ENCODE data around the gene CHST1. TPM values are rescaled to one million over a fixed set of nuclear protein-coding genes. Genes with fewer than 3 reads are reported as not detected.
A peak's percentile ranks its signal among the peaks of the same experiment; 100 is the strongest.

The CHST1 gene
- total RNA-seq, 1 experiment from 2014 or later = 3.1 TPM

- DNase-seq (ENCODE audit: low read depth) = peak; percentile 30
Observed at GRCh38 chr11:45607995-45608394, 57.4 kb downstream of the CHST1 start.

- no peak for DNase-seq (ENCODE audit: low read depth)
Observed at GRCh38 chr11:45606514-45607281, 58.7 kb downstream of the CHST1 start.

- DNase-seq (ENCODE audit: low read depth) = no peak
Observed at GRCh38 chr11:45605051-45605450, 60.4 kb downstream of the CHST1 start.

- DNase-seq (ENCODE audit: low read depth) = no peak
Observed at GRCh38 chr11:45603946-45604682, 61.3 kb downstream of the CHST1 start.

- DNase-seq (ENCODE audit: low read depth) = no peak
Observed at GRCh38 chr11:45599161-45599943, 66.1 kb downstream of the CHST1 start.

Other genes starting within 250 kb of the CHST1 start
- gene SLC35C1, start 139.5 kb upstream of the CHST1 start, total RNA-seq (2014; rRNA removed) = 9.6 and 10.8 TPM in 2 replicates
- gene CRY2, start 181.9 kb upstream of the CHST1 start, total RNA-seq (2014; rRNA removed) = 6.4 and 6.9 TPM in 2 replicates
- gene MAPK8IP1, start 220.0 kb upstream of the CHST1 start, total RNA-seq (2014; rRNA removed) = 10.3 and 11.7 TPM in 2 replicates
- 0.63 TPM in 1 of 2 replicates, not detected in the other for gene FREY1, start 241.6 kb upstream of the CHST1 start, total RNA-seq (2014; rRNA removed)

Measured in LHCN-M2 (cell line).